ENCODE data around the gene KLK15. TPM values are rescaled to one million over a fixed set of nuclear protein-coding genes. Genes with fewer than 3 reads are reported as not detected.

KLK15 gene
- polyA plus RNA-seq, 2 of the 4 experiments (the other 2 are of a cell fraction) = not detected

DNA sequence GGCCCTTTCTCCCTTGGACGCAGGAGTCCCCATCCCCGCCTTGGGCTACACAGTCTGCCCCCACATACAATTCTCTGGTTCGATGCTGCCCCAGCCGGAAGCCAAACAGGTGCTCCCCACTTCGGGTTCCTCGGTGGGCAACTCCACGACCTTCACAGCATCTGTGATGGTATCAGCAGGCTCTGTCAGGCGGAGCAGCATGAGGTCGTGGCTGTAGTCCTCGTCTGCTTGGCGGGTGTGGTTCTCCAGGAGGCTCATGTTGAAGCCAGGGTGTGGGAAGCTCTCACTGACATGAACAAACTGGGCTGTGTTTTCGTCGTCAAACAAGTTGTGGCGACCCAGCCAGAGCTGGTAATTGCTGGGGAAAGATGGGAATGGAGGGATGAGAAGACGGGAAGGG is 13.3 kb downstream of the KLK15 start (continued):
- TF ChIP-seq, protein P1, sequence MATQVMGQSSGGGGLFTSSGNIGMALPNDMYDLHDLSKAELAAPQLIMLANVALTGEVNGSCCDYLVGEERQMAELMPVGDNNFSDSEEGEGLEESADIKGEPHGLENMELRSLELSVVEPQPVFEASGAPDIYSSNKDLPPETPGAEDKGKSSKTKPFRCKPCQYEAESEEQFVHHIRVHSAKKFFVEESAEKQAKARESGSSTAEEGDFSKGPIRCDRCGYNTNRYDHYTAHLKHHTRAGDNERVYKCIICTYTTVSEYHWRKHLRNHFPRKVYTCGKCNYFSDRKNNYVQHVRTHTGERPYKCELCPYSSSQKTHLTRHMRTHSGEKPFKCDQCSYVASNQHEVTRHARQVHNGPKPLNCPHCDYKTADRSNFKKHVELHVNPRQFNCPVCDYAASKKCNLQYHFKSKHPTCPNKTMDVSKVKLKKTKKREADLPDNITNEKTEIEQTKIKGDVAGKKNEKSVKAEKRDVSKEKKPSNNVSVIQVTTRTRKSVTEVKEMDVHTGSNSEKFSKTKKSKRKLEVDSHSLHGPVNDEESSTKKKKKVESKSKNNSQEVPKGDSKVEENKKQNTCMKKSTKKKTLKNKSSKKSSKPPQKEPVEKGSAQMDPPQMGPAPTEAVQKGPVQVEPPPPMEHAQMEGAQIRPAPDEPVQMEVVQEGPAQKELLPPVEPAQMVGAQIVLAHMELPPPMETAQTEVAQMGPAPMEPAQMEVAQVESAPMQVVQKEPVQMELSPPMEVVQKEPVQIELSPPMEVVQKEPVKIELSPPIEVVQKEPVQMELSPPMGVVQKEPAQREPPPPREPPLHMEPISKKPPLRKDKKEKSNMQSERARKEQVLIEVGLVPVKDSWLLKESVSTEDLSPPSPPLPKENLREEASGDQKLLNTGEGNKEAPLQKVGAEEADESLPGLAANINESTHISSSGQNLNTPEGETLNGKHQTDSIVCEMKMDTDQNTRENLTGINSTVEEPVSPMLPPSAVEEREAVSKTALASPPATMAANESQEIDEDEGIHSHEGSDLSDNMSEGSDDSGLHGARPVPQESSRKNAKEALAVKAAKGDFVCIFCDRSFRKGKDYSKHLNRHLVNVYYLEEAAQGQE (IDR thresholded peaks at IDR 0.05) = no peak
- no peak for TF ChIP-seq CEBPB (IDR thresholded peaks at IDR 0.05)
- TF ChIP-seq GATA3 (IDR thresholded peaks at IDR 0.05; ENCODE audit: borderline replicate concordance) = no peak
- TF ChIP-seq RFX5 (IDR thresholded peaks at IDR 0.05) = no peak
- no peak for TF ChIP-seq TFCP2L1 (CRISPR knock-in tag; IDR thresholded peaks at IDR 0.05)
- TF ChIP-seq SREBF2 (IDR thresholded peaks at IDR 0.05) = no peak
- TF ChIP-seq POLR2A (IDR thresholded peaks at IDR 0.05; ENCODE audit: low read length) = no peak

DNA sequence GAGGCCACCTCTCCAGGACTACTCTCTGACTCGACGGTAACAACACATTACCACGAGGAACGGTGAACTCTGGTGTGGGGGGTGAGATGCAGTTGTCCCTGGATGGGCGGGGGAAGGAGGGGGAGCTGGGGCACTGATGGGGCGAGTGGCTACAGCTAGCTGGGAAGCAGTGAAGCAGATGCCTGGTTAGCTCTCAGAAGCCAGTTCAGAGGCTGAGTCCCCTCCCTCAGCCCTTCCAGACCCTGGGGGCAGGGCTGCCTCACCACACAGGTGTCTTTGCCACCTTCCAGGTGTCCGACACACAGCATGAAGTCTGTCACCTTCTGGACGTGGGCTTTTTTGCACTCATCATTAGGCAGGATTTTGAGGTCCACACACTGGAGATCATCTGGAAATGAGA is 13.7 kb downstream of the KLK15 start:
- H3K4me3 ChIP-seq = no peak overlapping the region
- CTCF ChIA-PET = interaction anchor here (1.1 to 2.8 kb wide), 2 partner anchors 36 to 103 kb away, joined by 4 to 11 read pairs; no protein-coding TSS in a partner anchor
- no peak overlapping the region for H3K27ac ChIP-seq
- no peak for FAIRE-seq
- POLR2A ChIA-PET = no interaction called here
- no peak for TF ChIP-seq ZC3H11A (IDR thresholded peaks at IDR 0.05)
- no peak for TF ChIP-seq KDM5A (IDR thresholded peaks at IDR 0.05)
- TF ChIP-seq, protein P2, sequence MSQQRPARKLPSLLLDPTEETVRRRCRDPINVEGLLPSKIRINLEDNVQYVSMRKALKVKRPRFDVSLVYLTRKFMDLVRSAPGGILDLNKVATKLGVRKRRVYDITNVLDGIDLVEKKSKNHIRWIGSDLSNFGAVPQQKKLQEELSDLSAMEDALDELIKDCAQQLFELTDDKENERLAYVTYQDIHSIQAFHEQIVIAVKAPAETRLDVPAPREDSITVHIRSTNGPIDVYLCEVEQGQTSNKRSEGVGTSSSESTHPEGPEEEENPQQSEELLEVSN (IDR thresholded peaks at IDR 0.05; ENCODE audit: borderline replicate concordance, low read depth) = no peak
- TF ChIP-seq, protein P3, sequence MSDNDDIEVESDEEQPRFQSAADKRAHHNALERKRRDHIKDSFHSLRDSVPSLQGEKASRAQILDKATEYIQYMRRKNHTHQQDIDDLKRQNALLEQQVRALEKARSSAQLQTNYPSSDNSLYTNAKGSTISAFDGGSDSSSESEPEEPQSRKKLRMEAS (IDR thresholded peaks at IDR 0.05) = no peak
- TF ChIP-seq, protein P4, sequence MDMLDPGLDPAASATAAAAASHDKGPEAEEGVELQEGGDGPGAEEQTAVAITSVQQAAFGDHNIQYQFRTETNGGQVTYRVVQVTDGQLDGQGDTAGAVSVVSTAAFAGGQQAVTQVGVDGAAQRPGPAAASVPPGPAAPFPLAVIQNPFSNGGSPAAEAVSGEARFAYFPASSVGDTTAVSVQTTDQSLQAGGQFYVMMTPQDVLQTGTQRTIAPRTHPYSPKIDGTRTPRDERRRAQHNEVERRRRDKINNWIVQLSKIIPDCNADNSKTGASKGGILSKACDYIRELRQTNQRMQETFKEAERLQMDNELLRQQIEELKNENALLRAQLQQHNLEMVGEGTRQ (IDR thresholded peaks at IDR 0.05) = no peak
- no peak for TF ChIP-seq TFCP2L1 (CRISPR knock-in tag; IDR thresholded peaks at IDR 0.05)
- no peak for TF ChIP-seq EHF (CRISPR knock-in tag; IDR thresholded peaks at IDR 0.05)
- TF ChIP-seq RFX5 (IDR thresholded peaks at IDR 0.05) = no peak
- TF ChIP-seq POLR2AphosphoS2 (conservative IDR thresholded peaks at IDR 0.05; ENCODE audit: low read length) = no peak
- TF ChIP-seq GATA3 (IDR thresholded peaks at IDR 0.05; ENCODE audit: borderline replicate concordance) = no peak
- no peak for TF ChIP-seq FOSL2 (IDR thresholded peaks at IDR 0.05)
- no peak for TF ChIP-seq FOSL2 (CRISPR knock-in tag; IDR thresholded peaks at IDR 0.05)
- TF ChIP-seq ZSCAN20 (CRISPR knock-in tag; IDR thresholded peaks at IDR 0.05) = no peak
- H3K9me3 ChIP-seq = no peaks in the 10 kb centered on the region; the same call in 2 of the 3 replicates
- no peak for DNase-seq (ENCODE audit: low read depth in 1 of 2, low spot score in 1 of 2)
- no peak overlapping the region for H3K4me2 ChIP-seq
- no peak for ATAC-seq
- WGBS (ENCODE audit: missing lambda C conversion rate) = 35% methylated on average over 8 of the region's 8 CpGs
- peaks cover 13% of the 10 kb centered on the region; the same call in 1 of the 3 replicates for H3K4me1 ChIP-seq

DNA sequence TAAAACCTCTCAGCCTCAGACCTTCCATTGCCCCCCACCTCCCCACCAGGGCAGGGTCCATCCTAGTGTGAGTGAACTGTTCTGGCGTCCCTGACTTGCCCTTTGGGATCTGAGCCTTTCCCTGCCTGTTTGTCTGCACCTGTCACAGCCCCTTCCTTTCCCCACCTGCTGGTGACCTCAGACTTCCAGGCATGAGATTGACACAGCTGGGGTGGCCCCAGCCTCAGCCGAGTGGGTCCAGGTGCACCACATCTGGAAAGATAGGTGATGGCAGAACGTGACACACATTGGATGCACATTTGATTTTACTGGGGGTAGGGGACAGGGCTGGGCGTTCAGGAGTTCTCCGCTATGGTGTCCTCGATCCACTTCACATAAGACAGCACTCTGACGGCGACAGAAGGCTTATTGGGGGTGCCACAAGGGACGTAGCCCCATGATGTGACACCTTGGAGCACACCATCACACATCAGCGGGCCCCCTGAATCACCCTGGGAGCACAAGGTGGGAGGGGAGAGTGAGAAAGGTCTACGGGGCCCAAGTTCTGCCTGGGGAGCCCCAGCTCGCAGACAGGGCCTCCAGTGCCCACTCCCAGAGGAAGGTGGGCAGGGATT is 14.4 kb downstream of the KLK15 start:
- Histone ChIP-seq H3K4me3 (peak overlapping the region; percentile 68; the same call in 2 of the 3 replicates), H3K4me1 (peaks cover 13% of the 10 kb centered on the region; the same call in 1 of the 3 replicates), H3K27ac (no peak overlapping the region), H3K9me3 (no peaks in the 10 kb centered on the region; the same call in 2 of the 3 replicates), H3K4me2 (peak overlapping the region; percentile 93)
- ChIA-PET POLR2A (interaction anchor here (1.2 kb wide), 1 partner anchor 14 kb away, joined by 6 read pairs; no protein-coding TSS in a partner anchor), CTCF (interaction anchor here (1.0 to 1.4 kb wide), 4 partner anchors 10 to 276 kb away, joined by 3 to 8 read pairs (median 4); no protein-coding TSS in a partner anchor)
- no peak for DNase-seq (ENCODE audit: low read depth in 1 of 2, low spot score in 1 of 2)
- WGBS (ENCODE audit: missing lambda C conversion rate) = 57% methylated on average over 12 of the region's 12 CpGs
- no peak for ATAC-seq
- no peak for FAIRE-seq
- TF ChIP-seq MYC (IDR thresholded peaks at IDR 0.05; ENCODE audit: borderline replicate concordance, low read length) = no peak
- no peak for TF ChIP-seq KDM5A (IDR thresholded peaks at IDR 0.05)
- TF ChIP-seq RFX5 (IDR thresholded peaks at IDR 0.05) = no peak
- TF ChIP-seq PHF8 (IDR thresholded peaks at IDR 0.05; ENCODE audit: borderline replicate concordance, low read depth) = no peak
- TF ChIP-seq RNF2 (IDR thresholded peaks at IDR 0.05; ENCODE audit: borderline replicate concordance, low read depth) = no peak
- TF ChIP-seq FOSB (CRISPR knock-in tag; IDR thresholded peaks at IDR 0.05) = no peak
- TF ChIP-seq EP300 (IDR thresholded peaks at IDR 0.05) = no peak
- no peak for TF ChIP-seq KDM1A (IDR thresholded peaks at IDR 0.05; ENCODE audit: low read depth)

All from A549 (cell line).